ENCODE results near the gene ENTREP1.
"Not testable (repeated sequence)": the region's sequence is repeated elsewhere in the genome, so short reads cannot be mapped to it uniquely, and the experiment has no call there.

The ENTREP1 gene

DNA sequence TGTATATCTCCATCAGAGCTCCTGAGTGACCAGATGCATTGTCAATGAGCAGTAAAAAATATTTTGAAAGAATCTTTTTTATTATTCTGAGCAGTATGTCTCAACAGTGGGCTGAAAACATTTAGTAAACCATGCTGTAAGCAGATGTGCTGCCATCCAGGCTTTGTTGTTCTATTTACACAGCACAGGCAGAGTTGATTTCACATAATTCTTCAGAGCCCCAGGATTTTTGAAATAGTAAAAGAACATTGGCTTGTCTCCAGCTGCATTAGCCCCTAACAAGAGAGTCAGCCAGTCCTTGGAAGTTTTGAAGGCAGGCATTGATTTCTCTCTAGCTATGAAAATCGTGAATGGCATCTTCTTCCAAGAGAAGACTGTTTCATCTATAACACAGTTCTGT lies 25.2 kb upstream of the ENTREP1 start:
- Histone ChIP-seq H3K36me3 (no peaks in the 10 kb centered on the region), H3K4me3 (ENCODE audit: low read depth, low read length) (no peak overlapping the region), H3K27ac (no peak overlapping the region), H3K27me3 (ENCODE audit: insufficient read depth, low read depth, severe bottlenecking) (peaks cover 8% of the 10 kb centered on the region), H3K9me3 (ENCODE audit: severe bottlenecking) (no peaks in the 10 kb centered on the region)
- no peak for DNase-seq
- TF ChIP-seq, protein P1, sequence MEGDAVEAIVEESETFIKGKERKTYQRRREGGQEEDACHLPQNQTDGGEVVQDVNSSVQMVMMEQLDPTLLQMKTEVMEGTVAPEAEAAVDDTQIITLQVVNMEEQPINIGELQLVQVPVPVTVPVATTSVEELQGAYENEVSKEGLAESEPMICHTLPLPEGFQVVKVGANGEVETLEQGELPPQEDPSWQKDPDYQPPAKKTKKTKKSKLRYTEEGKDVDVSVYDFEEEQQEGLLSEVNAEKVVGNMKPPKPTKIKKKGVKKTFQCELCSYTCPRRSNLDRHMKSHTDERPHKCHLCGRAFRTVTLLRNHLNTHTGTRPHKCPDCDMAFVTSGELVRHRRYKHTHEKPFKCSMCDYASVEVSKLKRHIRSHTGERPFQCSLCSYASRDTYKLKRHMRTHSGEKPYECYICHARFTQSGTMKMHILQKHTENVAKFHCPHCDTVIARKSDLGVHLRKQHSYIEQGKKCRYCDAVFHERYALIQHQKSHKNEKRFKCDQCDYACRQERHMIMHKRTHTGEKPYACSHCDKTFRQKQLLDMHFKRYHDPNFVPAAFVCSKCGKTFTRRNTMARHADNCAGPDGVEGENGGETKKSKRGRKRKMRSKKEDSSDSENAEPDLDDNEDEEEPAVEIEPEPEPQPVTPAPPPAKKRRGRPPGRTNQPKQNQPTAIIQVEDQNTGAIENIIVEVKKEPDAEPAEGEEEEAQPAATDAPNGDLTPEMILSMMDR (IDR thresholded peaks at IDR 0.05; ENCODE audit: low read depth, low read length), result no peak

DNA sequence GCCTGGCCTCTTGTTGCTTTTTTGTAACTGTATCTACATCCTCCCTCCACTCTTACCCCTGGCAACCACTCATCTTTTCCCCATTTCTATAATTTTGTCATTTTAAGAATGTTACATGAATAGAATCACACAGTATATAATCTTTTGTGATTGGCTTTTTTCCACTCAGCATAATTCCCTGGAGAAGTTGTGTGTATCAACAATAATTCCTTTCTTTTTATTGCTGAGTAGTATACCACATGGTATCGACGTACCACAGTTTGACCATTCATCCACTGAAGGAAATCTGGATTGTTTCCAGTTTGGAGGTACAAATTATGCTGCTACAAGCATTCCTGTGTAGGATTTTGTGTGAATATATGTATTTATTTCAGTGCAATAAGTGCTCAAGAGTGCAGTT lies 21.7 kb upstream of the ENTREP1 start:
- TF ChIP-seq, protein P1 (IDR thresholded peaks at IDR 0.05; ENCODE audit: low read depth, low read length), result no peak
- Histone ChIP-seq H3K4me3 (ENCODE audit: low read depth, low read length) (no peak overlapping the region), H3K36me3 (no peaks in the 10 kb centered on the region), H3K27ac (no peak overlapping the region), H3K27me3 (ENCODE audit: insufficient read depth, low read depth, severe bottlenecking) (no peaks in the 10 kb centered on the region), H3K9me3 (ENCODE audit: severe bottlenecking) (no peaks in the 10 kb centered on the region)
- no peak for DNase-seq

- not testable (repeated sequence) for H3K9me3 ChIP-seq (ENCODE audit: severe bottlenecking); H3K4me3 ChIP-seq (ENCODE audit: low read depth, low read length); H3K36me3 ChIP-seq; H3K27me3 ChIP-seq (ENCODE audit: insufficient read depth, low read depth, severe bottlenecking); DNase-seq; H3K27ac ChIP-seq
These were observed 18.0 kb upstream of the ENTREP1 start for GRCh38 chr9:69306895-69307445.

DNA sequence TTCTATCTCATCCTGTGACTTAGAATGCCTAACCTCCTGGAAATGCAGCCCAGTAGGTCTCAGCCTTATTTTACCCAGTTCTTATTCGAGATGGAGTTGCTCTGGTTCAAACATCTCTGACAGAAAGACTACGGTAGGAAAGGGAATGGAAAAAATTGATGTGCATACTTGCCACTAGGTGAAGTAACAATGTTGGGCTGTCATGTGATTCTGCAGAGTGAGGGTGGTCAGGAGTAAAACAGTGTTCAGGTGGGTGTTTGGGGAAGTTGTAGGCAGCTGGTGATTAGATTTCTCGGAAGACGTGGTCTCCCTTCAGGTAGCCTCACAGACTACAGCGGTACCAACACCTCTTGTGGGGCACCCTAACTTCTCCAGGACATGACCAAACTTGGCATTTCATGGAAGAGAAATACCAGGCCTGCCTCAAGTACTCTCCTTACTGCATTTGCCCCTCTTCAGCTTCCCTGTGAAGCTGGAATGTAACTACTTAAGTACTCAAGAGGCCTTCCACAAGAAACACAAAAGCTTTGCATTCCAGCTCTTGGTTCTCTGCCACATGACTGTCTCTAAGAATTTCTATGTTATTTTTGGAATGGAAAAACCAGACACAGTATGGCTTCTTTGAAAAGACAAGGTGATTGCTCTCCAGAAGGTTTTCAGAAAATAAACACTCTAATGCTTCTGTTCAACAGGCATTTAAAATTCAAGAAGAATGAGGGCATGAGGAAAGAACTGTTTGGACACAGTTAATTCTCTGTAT lies 17.4 kb upstream of the ENTREP1 start:
- Histone ChIP-seq H3K4me3 (ENCODE audit: low read depth, low read length) (no peak overlapping the region), H3K36me3 (no peaks in the 10 kb centered on the region), H3K27ac (no peak overlapping the region), H3K27me3 (ENCODE audit: insufficient read depth, low read depth, severe bottlenecking) (no peaks in the 10 kb centered on the region), H3K9me3 (ENCODE audit: severe bottlenecking) (peaks cover 2% of the 10 kb centered on the region)
- DNase-seq, result no peak
- TF ChIP-seq, protein P1 (IDR thresholded peaks at IDR 0.05; ENCODE audit: low read depth, low read length), result no peak

GRCh38 chr9:69308206-69308931 lies 16.6 kb upstream of the ENTREP1 start:
- DNase-seq, result no peak
- Histone ChIP-seq H3K36me3 (no peaks in the 10 kb centered on the region), H3K9me3 (ENCODE audit: severe bottlenecking) (peaks cover 9% of the 10 kb centered on the region), H3K27me3 (ENCODE audit: insufficient read depth, low read depth, severe bottlenecking) (no peaks in the 10 kb centered on the region), H3K4me3 (ENCODE audit: low read depth, low read length) (no peak overlapping the region), H3K27ac (no peak overlapping the region)
- TF ChIP-seq, protein P1 (IDR thresholded peaks at IDR 0.05; ENCODE audit: low read depth, low read length), result no peak

- no peaks in the 10 kb centered on the region for H3K27me3 ChIP-seq (ENCODE audit: insufficient read depth, low read depth, severe bottlenecking)
- TF ChIP-seq, protein P1 (IDR thresholded peaks at IDR 0.05; ENCODE audit: low read depth, low read length), result no peak
- no peak overlapping the region for H3K27ac ChIP-seq
- no peaks in the 10 kb centered on the region for H3K36me3 ChIP-seq
- H3K9me3 ChIP-seq (ENCODE audit: severe bottlenecking), result peaks cover 9% of the 10 kb centered on the region
- DNase-seq, result no peak
- no peak overlapping the region for H3K4me3 ChIP-seq (ENCODE audit: low read depth, low read length)
These were observed 11.8 kb upstream of the ENTREP1 start for GRCh38 chr9:69313175-69313574.

All from WERI-Rb-1 (cell line).